Measurements from ENCODE around the gene DNAJC5.
A peak's percentile ranks its signal among the peaks of the same experiment; 100 is the strongest.

The DNAJC5 gene

DNA sequence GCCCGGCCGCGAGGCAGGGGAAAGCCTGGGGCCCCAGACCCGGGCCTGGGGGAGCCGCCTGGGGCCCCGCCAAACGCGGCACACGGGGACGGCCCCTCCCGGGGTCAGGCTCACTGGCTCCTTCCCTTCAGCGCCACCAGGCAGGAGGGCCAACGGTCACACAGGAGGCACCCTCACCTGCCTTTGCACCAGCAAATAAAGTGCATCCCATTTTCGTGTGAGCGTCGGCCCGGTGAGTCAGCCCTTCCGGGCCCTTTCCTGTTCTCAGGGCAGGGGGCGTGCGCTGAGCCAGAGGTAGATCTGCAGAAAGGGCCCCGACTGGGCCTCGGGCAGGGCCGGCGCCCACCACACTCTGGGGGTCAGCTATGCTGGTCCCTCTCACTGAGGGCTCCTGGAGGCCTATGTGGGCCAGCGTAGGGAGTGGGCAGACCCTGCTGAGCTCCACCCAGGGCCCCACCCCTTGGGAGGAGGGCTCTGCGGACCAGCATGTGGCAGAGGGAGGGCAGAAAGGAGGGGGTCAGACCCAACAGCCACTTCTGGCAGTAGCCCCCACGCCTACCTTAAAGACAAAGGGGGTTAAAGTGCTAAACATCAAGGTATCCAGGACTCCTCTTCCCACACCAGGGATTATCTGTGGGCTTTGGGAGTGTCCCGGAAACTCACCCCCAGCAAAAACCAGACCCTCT is 62.2 kb downstream of the DNAJC5 start:
- H2BK5ac ChIP-seq (ENCODE audit: low read length) = peak overlapping the region; percentile 82
- H4K8ac ChIP-seq (ENCODE audit: low read depth, low read length) = no peak overlapping the region
- H2BK15ac ChIP-seq (ENCODE audit: low read length) = no peak overlapping the region
- peak overlapping the region in 1 of 2 donors; percentile 77 for H3K4me3 ChIP-seq (ENCODE audit: low read length in 2 of 2)
- H3K14ac ChIP-seq (ENCODE audit: low read length) = no peak overlapping the region
- peak overlapping the region; percentile 30 for H2BK12ac ChIP-seq (ENCODE audit: low read length)
- H3K4me1 ChIP-seq (ENCODE audit: control insufficient read depth in 2 of 2, insufficient read depth in 1 of 2, low read depth in 1 of 2, low read length in 2 of 2) = peaks cover 24 to 27% of the 10 kb centered on the region in 2 donors
- no peak overlapping the region for H4K91ac ChIP-seq (ENCODE audit: low read depth, low read length, poor library complexity)
- peak overlapping the region; percentile 84 for H2AK5ac ChIP-seq (ENCODE audit: low read depth, low read length)
- WGBS, 2 donors (ENCODE audit: extremely low coverage in 2 of 2, insufficient read length in 2 of 2, insufficient replicate concordance in 1 of 2) = no CpG with 5 or more reads among the region's 28 CpGs
- H3K9me3 ChIP-seq (replicated peaks in 1 of 2; ENCODE audit: control insufficient read depth in 2 of 2, insufficient read depth in 1 of 2, low read depth in 1 of 2, low read length in 2 of 2) = no peaks in the 10 kb centered on the region
- H2AFZ ChIP-seq (ENCODE audit: low read length) = peak overlapping the region; percentile 58
- peak overlapping the region; percentile 78 for H3K4me2 ChIP-seq (ENCODE audit: insufficient read depth, low read length, poor library complexity, severe bottlenecking)
- peaks cover 28% of the 10 kb centered on the region for H3K79me1 ChIP-seq (ENCODE audit: low read depth, low read length)
- peak overlapping the region; percentile 70 for H3K9ac ChIP-seq (ENCODE audit: low read depth, low read length, poor library complexity)
- peak overlapping the region; percentile 83 for H3K18ac ChIP-seq (ENCODE audit: low read length)
- H3K23ac ChIP-seq (ENCODE audit: low read depth, low read length, poor library complexity) = peak overlapping the region; percentile 93
- H3K27ac ChIP-seq (replicated peaks; ENCODE audit: low read length) = peak overlapping the region; percentile 15
- H3K36me3 ChIP-seq (replicated peaks in 1 of 2; ENCODE audit: control insufficient read depth in 2 of 2, insufficient read depth in 2 of 2, low read length in 2 of 2) = peaks cover 24 to 49% of the 10 kb centered on the region in 2 donors
- no peaks in the 10 kb centered on the region for H3K27me3 ChIP-seq (ENCODE audit: control insufficient read depth in 3 of 3, insufficient read depth in 3 of 3, low read depth in 1 of 3, low read length in 3 of 3)
- H2BK120ac ChIP-seq (ENCODE audit: low read depth, low read length) = no peak overlapping the region
- DNase-seq (ENCODE audit: low spot score) = no peak
- no peak overlapping the region for H3K4ac ChIP-seq (ENCODE audit: low read length)

DNA sequence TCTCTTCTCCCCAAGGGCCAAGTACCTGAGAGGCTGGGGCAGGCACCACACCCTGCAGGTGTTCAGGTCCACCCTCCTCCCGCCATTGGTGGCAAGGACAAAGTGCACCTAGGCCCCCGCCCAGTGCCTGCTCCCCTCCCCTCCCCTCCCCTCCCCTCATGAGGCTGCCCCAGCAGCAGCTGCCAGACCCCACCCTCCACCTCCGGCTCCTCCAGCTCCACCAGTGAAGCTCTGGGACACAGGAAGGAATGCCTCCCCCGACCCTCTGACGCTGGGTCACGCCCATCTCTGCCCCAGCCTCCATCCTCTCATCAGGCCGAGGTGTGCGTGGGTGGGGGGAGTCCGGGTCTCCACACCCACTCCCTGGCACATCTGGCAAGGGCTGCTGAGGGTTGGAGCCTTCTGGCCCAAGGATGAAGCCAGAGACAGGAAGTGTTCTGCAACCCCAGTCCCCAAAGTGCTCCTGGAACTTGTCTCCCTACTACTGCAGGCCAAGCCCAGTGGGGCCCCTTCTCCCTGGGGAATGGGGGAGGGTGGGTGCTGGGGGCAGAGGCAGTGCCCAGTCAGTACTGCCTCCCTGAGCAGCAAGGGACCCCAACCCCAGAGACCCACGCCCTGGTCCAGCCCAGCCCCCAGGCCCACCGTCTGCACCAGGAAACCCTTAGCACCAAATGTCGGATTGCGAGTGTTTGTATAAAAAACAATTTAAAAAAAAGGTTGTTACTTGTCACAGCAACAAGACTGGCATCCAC is 62.9 kb downstream of the DNAJC5 start:
- H2BK5ac ChIP-seq (ENCODE audit: low read length) = peak overlapping the region; percentile 62
- no peaks in the 10 kb centered on the region for H3K9me3 ChIP-seq (replicated peaks in 1 of 2; ENCODE audit: control insufficient read depth in 2 of 2, insufficient read depth in 1 of 2, low read depth in 1 of 2, low read length in 2 of 2)
- H3K4me3 ChIP-seq (ENCODE audit: low read length in 2 of 2) = no peak overlapping the region
- no peak overlapping the region for H4K91ac ChIP-seq (ENCODE audit: low read depth, low read length, poor library complexity)
- H3K27ac ChIP-seq (replicated peaks; ENCODE audit: low read length) = no peak overlapping the region
- H3K79me1 ChIP-seq (ENCODE audit: low read depth, low read length) = peaks cover 27% of the 10 kb centered on the region
- no peak overlapping the region for H2AK5ac ChIP-seq (ENCODE audit: low read depth, low read length)
- no peak overlapping the region for H4K8ac ChIP-seq (ENCODE audit: low read depth, low read length)
- H3K27me3 ChIP-seq (ENCODE audit: control insufficient read depth in 3 of 3, insufficient read depth in 3 of 3, low read depth in 1 of 3, low read length in 3 of 3) = no peaks in the 10 kb centered on the region
- H2BK15ac ChIP-seq (ENCODE audit: low read length) = no peak overlapping the region
- no peak overlapping the region for H3K4ac ChIP-seq (ENCODE audit: low read length)
- no peak overlapping the region for H3K23ac ChIP-seq (ENCODE audit: low read depth, low read length, poor library complexity)
- H3K14ac ChIP-seq (ENCODE audit: low read length) = no peak overlapping the region
- no peak for DNase-seq (ENCODE audit: low spot score)
- H2BK120ac ChIP-seq (ENCODE audit: low read depth, low read length) = no peak overlapping the region
- no peak overlapping the region for H3K18ac ChIP-seq (ENCODE audit: low read length)
- no peak overlapping the region for H3K9ac ChIP-seq (ENCODE audit: low read depth, low read length, poor library complexity)
- H3K36me3 ChIP-seq (replicated peaks in 1 of 2; ENCODE audit: control insufficient read depth in 2 of 2, insufficient read depth in 2 of 2, low read length in 2 of 2) = peaks cover 25 to 50% of the 10 kb centered on the region in 2 donors
- no peak overlapping the region for H2BK12ac ChIP-seq (ENCODE audit: low read length)
- no CpG with 5 or more reads among the region's 13 CpGs for WGBS, 2 donors (ENCODE audit: extremely low coverage in 2 of 2, insufficient read length in 2 of 2, insufficient replicate concordance in 1 of 2)
- peaks cover 24 to 27% of the 10 kb centered on the region in 2 donors for H3K4me1 ChIP-seq (ENCODE audit: control insufficient read depth in 2 of 2, insufficient read depth in 1 of 2, low read depth in 1 of 2, low read length in 2 of 2)
- H3K4me2 ChIP-seq (ENCODE audit: insufficient read depth, low read length, poor library complexity, severe bottlenecking) = no peak overlapping the region
- H2AFZ ChIP-seq (ENCODE audit: low read length) = no peak overlapping the region

DNA sequence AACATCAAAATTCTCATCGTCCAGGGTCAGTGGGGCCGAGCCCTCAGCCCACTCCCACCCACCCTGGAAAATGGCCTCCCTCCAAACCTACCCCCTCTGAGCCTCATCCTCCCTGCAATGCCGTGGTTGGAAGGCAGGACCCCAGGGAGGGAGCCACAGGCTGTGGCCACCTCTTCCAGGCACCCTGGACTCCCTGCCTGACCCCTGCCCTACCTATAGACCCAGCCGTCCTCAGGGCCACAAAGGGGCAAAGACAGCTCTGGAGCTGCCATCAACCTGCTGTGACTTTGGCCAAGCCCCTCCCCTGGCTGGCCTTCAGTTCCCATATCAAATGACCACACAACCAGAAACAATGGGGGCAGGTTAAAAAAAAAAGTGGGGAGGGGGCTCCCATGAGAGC is 63.5 kb downstream of the DNAJC5 start:
- no CpG with 5 or more reads among the region's 4 CpGs for WGBS, 2 donors (ENCODE audit: extremely low coverage in 2 of 2, insufficient read length in 2 of 2, insufficient replicate concordance in 1 of 2)
- Histone ChIP-seq H2AFZ (ENCODE audit: low read length) (no peak overlapping the region), H3K4me2 (ENCODE audit: insufficient read depth, low read length, poor library complexity, severe bottlenecking) (no peak overlapping the region)

More for the DNA sequence above, 63.5 kb downstream of the DNAJC5 start:
- peak overlapping the region; percentile 51 for H3K27ac ChIP-seq (replicated peaks; ENCODE audit: low read length)
- no peaks in the 10 kb centered on the region for H3K9me3 ChIP-seq (replicated peaks in 1 of 2; ENCODE audit: control insufficient read depth in 2 of 2, insufficient read depth in 1 of 2, low read depth in 1 of 2, low read length in 2 of 2)
- H3K4ac ChIP-seq (ENCODE audit: low read length) = no peak overlapping the region
- H4K8ac ChIP-seq (ENCODE audit: low read depth, low read length) = no peak overlapping the region
- H3K23ac ChIP-seq (ENCODE audit: low read depth, low read length, poor library complexity) = no peak overlapping the region
- H2BK5ac ChIP-seq (ENCODE audit: low read length) = peak overlapping the region; percentile 62
- H3K36me3 ChIP-seq (replicated peaks in 1 of 2; ENCODE audit: control insufficient read depth in 2 of 2, insufficient read depth in 2 of 2, low read length in 2 of 2) = peaks cover 30 to 56% of the 10 kb centered on the region in 2 donors
- H3K4me1 ChIP-seq (ENCODE audit: control insufficient read depth in 2 of 2, insufficient read depth in 1 of 2, low read depth in 1 of 2, low read length in 2 of 2) = peaks cover 24 to 27% of the 10 kb centered on the region in 2 donors
- no peak overlapping the region for H2BK15ac ChIP-seq (ENCODE audit: low read length)
- H2BK120ac ChIP-seq (ENCODE audit: low read depth, low read length) = no peak overlapping the region
- no peak overlapping the region for H3K9ac ChIP-seq (ENCODE audit: low read depth, low read length, poor library complexity)
- DNase-seq (ENCODE audit: low spot score) = no peak
- H4K91ac ChIP-seq (ENCODE audit: low read depth, low read length, poor library complexity) = no peak overlapping the region
- H3K27me3 ChIP-seq (ENCODE audit: control insufficient read depth in 3 of 3, insufficient read depth in 3 of 3, low read depth in 1 of 3, low read length in 3 of 3) = no peaks in the 10 kb centered on the region
- H3K4me3 ChIP-seq (ENCODE audit: low read length in 2 of 2) = no peak overlapping the region
- H3K79me1 ChIP-seq (ENCODE audit: low read depth, low read length) = peaks cover 27% of the 10 kb centered on the region
- no peak overlapping the region for H3K14ac ChIP-seq (ENCODE audit: low read length)
- H3K18ac ChIP-seq (ENCODE audit: low read length) = peak overlapping the region; percentile 64
- H2BK12ac ChIP-seq (ENCODE audit: low read length) = no peak overlapping the region
- no peak overlapping the region for H2AK5ac ChIP-seq (ENCODE audit: low read depth, low read length)
